ENCODE results near the gene ORC1.

Gene ORC1

DNA sequence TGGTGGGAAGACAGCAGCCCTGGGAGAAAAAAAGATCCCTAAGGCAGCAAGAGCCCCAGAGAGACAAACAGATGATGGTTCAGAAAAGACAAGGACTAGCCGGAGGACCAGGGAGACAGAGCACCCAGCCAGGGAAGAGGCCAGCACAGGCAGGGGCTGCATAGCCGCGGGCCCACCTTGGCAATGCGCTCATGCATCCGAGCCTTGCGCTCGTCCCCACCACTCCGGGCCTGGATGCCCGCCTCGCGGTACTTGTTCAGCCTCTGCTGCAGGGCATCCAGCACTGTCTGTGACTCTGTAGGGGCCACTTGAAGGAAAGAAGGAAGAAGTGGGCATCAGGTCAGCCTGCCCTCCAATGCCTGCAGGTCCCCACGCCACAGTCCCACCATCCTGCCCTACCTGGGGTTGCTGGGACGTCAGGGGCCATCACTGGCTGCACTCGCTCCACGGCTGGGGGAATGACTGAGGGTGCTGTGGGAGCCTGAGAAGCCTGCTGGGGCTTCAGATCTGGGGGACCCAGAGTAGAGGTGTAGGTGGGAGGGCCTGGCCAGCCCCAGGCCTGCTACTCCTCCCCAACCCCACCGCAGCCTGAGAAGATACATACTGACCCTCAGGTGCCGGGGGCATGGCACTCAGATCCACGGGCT lies 45.2 kb downstream of the ORC1 start:
- no peak overlapping the region for H3K4me3 ChIP-seq (ENCODE audit: severe bottlenecking)

DNA sequence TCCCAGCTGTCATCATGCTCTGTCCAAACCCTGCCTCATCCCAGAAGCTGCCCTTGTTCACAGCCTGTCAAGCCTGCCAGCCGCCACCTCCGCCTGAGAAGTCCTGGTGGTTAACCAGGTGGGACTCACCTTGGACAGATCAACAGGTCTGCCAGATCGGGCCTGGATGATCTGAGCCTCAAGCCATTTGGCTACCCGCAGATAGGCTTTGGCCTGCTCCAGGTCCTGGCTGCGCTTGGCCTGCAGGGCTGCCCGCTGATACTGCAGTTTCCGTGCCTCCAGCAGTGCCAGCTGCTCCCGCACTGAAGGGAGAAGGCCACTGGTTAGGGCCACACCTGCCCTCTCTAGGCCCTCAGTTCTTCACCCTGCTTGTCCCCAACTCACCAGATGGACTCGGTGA lies 46.8 kb downstream of the ORC1 start:
- DNase-seq (ENCODE audit: low spot score) (no peak), ATAC-seq (ENCODE audit: low read depth) (no peak)
- no peaks in the 10 kb centered on the region for H3K27me3 ChIP-seq (ENCODE audit: insufficient read depth, poor library complexity, severe bottlenecking)
- no peak overlapping the region for H3K27ac ChIP-seq (ENCODE audit: poor library complexity, severe bottlenecking)
- TF ChIP-seq, protein P1, sequence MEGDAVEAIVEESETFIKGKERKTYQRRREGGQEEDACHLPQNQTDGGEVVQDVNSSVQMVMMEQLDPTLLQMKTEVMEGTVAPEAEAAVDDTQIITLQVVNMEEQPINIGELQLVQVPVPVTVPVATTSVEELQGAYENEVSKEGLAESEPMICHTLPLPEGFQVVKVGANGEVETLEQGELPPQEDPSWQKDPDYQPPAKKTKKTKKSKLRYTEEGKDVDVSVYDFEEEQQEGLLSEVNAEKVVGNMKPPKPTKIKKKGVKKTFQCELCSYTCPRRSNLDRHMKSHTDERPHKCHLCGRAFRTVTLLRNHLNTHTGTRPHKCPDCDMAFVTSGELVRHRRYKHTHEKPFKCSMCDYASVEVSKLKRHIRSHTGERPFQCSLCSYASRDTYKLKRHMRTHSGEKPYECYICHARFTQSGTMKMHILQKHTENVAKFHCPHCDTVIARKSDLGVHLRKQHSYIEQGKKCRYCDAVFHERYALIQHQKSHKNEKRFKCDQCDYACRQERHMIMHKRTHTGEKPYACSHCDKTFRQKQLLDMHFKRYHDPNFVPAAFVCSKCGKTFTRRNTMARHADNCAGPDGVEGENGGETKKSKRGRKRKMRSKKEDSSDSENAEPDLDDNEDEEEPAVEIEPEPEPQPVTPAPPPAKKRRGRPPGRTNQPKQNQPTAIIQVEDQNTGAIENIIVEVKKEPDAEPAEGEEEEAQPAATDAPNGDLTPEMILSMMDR (IDR thresholded peaks at IDR 0.05; ENCODE audit: poor library complexity, severe bottlenecking), result no peak
- no peaks in the 10 kb centered on the region for H3K4me1 ChIP-seq (ENCODE audit: insufficient read depth, poor library complexity, severe bottlenecking)
- H3K4me3 ChIP-seq (ENCODE audit: severe bottlenecking), result no peak overlapping the region
- no peaks in the 10 kb centered on the region for H3K9me3 ChIP-seq (ENCODE audit: severe bottlenecking)
- H3K36me3 ChIP-seq (ENCODE audit: low read depth), result peaks cover 97% of the 10 kb centered on the region

More for the DNA sequence above, 45.2 kb downstream of the ORC1 start:
- H3K27me3 ChIP-seq (ENCODE audit: insufficient read depth, poor library complexity, severe bottlenecking), result no peaks in the 10 kb centered on the region
- TF ChIP-seq, protein P1 (IDR thresholded peaks at IDR 0.05; ENCODE audit: poor library complexity, severe bottlenecking), result no peak
- H3K36me3 ChIP-seq (ENCODE audit: low read depth), result peaks cover 94% of the 10 kb centered on the region
- H3K9me3 ChIP-seq (ENCODE audit: severe bottlenecking), result no peaks in the 10 kb centered on the region
- DNase-seq (ENCODE audit: low spot score), result no peak
- H3K27ac ChIP-seq (ENCODE audit: poor library complexity, severe bottlenecking), result no peak overlapping the region
- no peaks in the 10 kb centered on the region for H3K4me1 ChIP-seq (ENCODE audit: insufficient read depth, poor library complexity, severe bottlenecking)
- ATAC-seq (ENCODE audit: low read depth), result no peak

DNA sequence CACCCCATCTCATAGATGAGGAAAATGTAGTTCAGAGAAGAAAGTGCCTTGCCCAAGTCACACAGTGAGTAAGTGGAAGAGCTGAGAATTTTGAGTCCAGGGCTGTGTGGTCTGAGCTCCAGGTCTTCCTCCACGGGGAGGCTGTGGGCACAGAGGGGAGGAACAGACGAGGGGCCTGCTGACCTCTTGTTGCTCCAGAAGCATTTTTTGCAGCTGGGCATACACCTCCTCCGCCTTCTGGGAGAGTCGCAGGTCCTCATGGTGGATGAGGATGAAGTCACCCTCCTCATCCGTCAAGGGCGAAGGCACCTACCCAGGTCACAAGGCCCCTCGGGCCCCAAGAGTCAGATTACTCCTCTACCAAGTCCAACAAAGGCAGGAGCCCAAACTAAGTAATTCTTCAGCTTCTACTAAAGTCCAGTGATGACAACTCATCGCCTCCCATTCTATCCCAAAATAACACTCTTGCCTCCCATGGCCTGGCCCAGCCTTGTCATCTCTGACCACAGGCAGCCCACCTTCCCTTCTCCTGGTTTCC lies 47.3 kb downstream of the ORC1 start:
- H3K9me3 ChIP-seq (ENCODE audit: severe bottlenecking), result no peaks in the 10 kb centered on the region
- H3K36me3 ChIP-seq (ENCODE audit: low read depth), result peaks cover 92% of the 10 kb centered on the region
- ATAC-seq (ENCODE audit: low read depth) (no peak), DNase-seq (ENCODE audit: low spot score) (no peak)
- H3K4me3 ChIP-seq (ENCODE audit: severe bottlenecking), result no peak overlapping the region
- H3K4me1 ChIP-seq (ENCODE audit: insufficient read depth, poor library complexity, severe bottlenecking), result no peaks in the 10 kb centered on the region
- no peak overlapping the region for H3K27ac ChIP-seq (ENCODE audit: poor library complexity, severe bottlenecking)
- H3K27me3 ChIP-seq (ENCODE audit: insufficient read depth, poor library complexity, severe bottlenecking), result no peaks in the 10 kb centered on the region
- TF ChIP-seq, protein P1 (IDR thresholded peaks at IDR 0.05; ENCODE audit: poor library complexity, severe bottlenecking), result no peak

DNA sequence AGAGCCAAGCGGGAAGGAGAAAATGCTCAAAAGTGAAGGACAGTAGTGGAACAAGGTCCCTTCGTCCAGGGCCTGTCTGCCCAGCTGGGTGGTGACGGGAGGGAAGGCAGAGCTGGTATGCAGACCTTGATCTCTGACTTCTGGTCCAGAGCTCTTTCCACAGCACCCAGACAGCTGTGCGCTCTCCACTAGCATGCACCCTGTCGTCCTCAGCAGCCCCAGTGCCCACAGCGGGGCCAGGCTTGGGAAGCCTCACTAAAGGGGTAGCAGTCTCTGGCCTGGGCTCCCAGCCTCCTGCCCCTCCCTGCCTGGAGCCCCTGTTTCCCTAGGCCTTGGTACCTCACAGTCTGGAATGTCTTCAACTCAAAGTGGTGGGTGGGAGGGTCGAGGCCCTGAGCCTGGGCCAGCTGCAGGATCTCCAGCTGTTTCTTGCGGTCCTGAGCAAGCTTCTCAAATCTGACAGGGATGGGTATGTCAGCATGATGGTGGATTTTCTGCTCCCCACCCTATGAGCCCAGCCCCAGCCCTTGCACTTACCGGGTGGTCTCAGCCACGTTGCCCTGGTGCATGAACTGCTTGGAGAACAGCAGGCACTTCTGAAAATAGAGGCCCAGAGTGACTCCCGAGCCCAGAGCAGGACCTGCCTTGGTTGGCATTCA lies 48.2 kb downstream of the ORC1 start:
- no peak overlapping the region for H3K4me3 ChIP-seq (ENCODE audit: severe bottlenecking)
- ATAC-seq (ENCODE audit: low read depth), result no peak
- no peaks in the 10 kb centered on the region for H3K4me1 ChIP-seq (ENCODE audit: insufficient read depth, poor library complexity, severe bottlenecking)
- no peak for DNase-seq (ENCODE audit: low spot score)
- TF ChIP-seq, protein P1 (IDR thresholded peaks at IDR 0.05; ENCODE audit: poor library complexity, severe bottlenecking), result no peak
- H3K36me3 ChIP-seq (ENCODE audit: low read depth), result peaks cover 89% of the 10 kb centered on the region
- no peaks in the 10 kb centered on the region for H3K27me3 ChIP-seq (ENCODE audit: insufficient read depth, poor library complexity, severe bottlenecking)
- no peaks in the 10 kb centered on the region for H3K9me3 ChIP-seq (ENCODE audit: severe bottlenecking)
- no peak overlapping the region for H3K27ac ChIP-seq (ENCODE audit: poor library complexity, severe bottlenecking)

DNA sequence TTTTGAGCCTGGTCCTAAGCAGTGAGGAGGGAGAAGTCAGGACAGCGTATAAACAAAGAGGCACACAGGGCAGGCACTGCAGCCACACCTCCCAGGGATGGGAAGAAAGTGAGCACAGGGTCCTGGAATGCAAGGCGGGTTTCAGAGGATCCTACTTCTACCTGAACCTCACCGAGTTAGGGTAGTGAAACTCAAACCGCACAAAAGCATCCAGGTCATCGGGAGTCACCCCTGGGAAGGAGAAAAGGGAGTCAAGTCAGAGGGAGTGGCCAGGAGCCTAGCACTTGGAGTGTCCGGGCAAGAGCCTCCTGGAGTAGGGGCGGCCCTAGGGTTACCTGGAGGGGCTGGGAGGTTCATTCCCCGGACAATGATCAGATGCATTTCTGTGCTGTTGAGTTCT lies 48.8 kb downstream of the ORC1 start:
- TF ChIP-seq, protein P1 (IDR thresholded peaks at IDR 0.05; ENCODE audit: poor library complexity, severe bottlenecking), result no peak
- Histone ChIP-seq H3K36me3 (ENCODE audit: low read depth) (peaks cover 89% of the 10 kb centered on the region), H3K9me3 (ENCODE audit: severe bottlenecking) (no peaks in the 10 kb centered on the region), H3K27ac (ENCODE audit: poor library complexity, severe bottlenecking) (no peak overlapping the region), H3K4me1 (ENCODE audit: insufficient read depth, poor library complexity, severe bottlenecking) (no peaks in the 10 kb centered on the region), H3K4me3 (ENCODE audit: severe bottlenecking) (no peak overlapping the region), H3K27me3 (ENCODE audit: insufficient read depth, poor library complexity, severe bottlenecking) (no peaks in the 10 kb centered on the region)
- DNase-seq (ENCODE audit: low spot score) (no peak), ATAC-seq (ENCODE audit: low read depth) (no peak)
